Esophagus mucosa (tissue), 1 donor: Measurements from ENCODE around the gene DOK4. TPM values are rescaled to one million over a fixed set of nuclear protein-coding genes. Genes with fewer than 3 reads are reported as not detected.

ENCODE experiments used
- ATAC-seq: fragments of 200-7000 bp; cut with Tn5 transposase; one replicate; pipeline ENCODE4 v1.9.1; 2020
- total RNA-seq: library from RNA; stranded (reverse); gene quantifications from one replicate; pipeline ENCODE4 v1.2.4, GENCODE V29; 2023
- donor health status: DM: yes; HTN: yes; CAD: no.

DOK4 gene
- total RNA-seq, 1 donor from 2014 or later, result 25.0 TPM

- ATAC-seq, result no peak
Measured at GRCh38 chr16:57518922-57519321, 32.6 kb upstream of the DOK4 start.

GRCh38 chr16:57518520-57518919, 32.2 kb upstream of the DOK4 start:
- no peak for ATAC-seq

GRCh38 chr16:57517397-57518367, 31.4 kb upstream of the DOK4 start:
- no peak for ATAC-seq

- no peak for ATAC-seq
Measured at GRCh38 chr16:57516773-57517172, 30.5 kb upstream of the DOK4 start.

DNA sequence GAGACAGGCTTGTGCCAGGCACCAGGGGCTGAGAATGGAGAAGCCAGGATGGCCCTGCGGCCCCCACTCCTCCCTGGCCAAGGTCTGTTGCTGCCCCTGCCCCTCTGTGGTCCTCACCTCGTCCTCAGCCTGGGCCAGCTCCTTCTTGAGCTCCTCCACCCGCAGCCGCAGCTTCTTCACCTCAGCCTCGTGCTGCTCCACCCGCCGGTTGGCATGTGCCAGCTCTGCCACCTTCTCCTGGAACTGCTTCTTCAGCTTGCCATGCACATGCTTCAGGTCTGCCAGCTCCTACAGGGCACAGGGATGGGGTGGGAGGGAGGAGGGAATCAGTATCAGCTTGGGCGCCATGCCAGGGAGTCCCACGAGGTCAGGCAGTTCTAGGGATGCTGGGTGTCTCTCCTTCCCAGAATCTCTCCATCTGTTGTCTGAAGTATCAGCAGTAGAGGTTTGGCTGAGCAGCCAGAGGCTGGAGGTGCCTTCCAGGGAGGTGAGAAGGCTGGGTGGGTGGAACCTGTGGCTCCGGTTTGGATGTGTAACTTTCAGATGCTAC, 30.0 kb upstream of the DOK4 start:
- no peak for ATAC-seq

GRCh38 chr16:57514791-57515600, 28.7 kb upstream of the DOK4 start:
- ATAC-seq, result no peak

GRCh38 chr16:57514371-57514770, 28.1 kb upstream of the DOK4 start:
- ATAC-seq, result no peak

GRCh38 chr16:57513371-57514102, 27.2 kb upstream of the DOK4 start:
- ATAC-seq, result no peak

GRCh38 chr16:57512296-57513001, 26.2 kb upstream of the DOK4 start:
- ATAC-seq, result no peak

DNA sequence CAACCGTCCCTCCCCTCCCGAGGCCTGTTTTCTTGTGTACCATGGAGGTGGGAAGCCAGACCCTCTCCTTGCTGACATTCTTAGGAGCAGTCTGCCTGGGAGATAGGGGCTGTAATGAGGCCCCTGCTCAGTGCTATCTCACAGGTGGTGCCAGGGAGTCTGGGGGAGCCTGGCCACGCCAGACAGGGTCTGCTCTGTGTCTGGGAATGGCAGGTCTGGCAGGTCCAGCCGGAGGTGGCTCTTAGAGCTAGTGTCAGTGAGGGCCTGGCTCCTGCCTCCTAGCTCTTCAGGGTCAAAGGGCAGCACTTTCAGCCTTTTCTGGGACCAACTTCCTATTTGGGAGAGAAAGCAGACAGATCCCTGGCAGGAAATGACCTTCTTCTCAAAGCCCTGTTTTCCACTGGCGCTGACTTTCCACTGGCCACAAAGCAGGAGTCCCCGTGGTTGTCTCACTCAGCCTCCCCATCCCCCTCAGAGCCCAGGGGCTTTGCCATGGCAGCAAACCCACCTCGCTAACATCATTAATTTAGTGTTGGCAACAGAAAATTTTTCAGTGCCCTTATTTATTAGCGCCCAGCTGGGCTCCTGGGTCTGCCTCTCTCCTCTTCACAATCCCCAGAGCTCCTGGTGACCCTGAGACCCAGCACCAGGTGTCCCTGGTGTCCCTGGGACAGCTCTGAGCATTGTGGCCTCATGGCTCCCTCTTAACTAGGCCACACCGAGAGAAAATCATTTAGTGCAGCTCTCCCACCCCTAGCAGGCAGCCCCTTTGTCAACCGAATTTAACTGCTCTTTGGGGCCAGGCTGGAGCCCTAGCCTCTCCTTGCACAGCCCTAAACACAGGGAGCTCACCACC, 24.0 kb upstream of the DOK4 start:
- ATAC-seq, result no peak

DNA sequence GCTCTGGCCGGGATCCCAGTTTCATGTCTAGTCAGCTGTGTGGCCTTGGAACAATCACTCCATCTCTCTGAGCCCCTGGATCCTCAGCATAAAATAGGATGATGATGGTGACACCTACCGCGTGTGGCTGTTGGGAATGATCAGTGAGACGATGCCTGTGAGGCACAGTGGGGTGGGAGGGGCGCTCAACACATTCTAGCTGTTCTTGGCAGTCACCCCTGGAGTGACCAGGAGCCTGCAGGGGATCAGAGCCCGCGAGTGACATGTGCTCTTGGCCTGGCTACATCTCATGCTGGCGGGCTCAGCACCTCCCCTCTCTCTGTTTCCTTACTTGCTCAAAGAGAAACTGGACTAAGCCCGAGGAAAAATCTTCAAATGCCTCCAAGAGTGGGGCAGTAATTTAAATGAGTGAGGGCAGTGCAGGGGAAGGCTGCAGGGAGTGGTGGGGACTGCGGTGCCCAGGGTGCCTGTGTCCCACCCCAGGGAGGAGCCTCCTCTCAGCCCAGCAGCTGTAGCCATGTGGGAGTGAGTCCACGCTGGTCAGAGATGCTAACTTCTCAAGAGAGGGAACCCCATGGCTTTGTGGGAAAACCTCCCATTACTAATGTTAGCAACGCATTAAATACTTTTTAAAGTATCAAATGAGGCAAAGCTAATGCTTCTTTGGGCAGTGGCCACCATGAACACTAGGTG, 23.1 kb upstream of the DOK4 start:
- no peak for ATAC-seq

DNA sequence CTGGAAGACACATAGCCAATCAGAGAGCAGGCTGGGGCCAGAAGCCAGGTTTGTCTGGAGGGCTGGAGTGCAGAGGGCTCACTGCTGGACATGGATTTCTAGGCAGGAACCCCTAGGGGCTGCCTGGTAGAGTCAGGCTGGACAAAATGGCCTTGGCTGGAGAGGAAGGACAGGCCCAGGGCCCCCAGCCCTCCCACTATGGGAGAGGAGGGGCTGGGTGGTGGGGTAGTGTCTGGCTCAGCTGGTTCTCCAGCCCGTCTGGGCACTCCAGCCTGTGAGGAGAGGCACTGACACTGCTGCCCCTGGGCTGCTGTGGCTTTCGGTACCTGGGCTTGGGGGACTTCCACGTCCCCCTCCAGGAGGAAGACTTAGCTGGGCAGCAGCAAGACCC, 21.7 kb upstream of the DOK4 start:
- ATAC-seq, result no peak

GRCh38 chr16:57507136-57508034, 21.1 kb upstream of the DOK4 start:
- no peak for ATAC-seq

GRCh38 chr16:57505169-57505568, 18.9 kb upstream of the DOK4 start:
- ATAC-seq, result no peak

- no peak for ATAC-seq
Measured at GRCh38 chr16:57504491-57504890, 18.2 kb upstream of the DOK4 start.

DNA sequence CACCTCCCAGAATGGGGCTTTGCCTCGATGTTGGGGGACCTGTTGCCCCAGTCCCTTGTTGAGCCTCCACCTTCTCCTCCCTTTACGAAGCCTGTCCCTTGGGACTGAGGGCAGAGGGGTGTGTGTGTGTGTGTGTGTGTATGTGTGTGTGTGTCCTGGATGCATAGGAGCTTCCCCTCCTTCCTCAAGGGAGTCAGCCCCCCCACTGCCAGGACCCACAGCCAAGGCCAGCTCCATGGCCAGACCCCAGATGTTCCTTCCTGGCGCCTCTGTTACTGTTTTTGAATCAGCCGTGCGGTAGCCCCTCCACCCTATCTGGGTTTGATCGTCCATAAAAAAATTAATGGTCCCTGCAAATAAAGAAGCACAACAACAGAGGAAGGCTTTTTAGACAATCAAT, 17.7 kb upstream of the DOK4 start:
- ATAC-seq, result no peak

DNA sequence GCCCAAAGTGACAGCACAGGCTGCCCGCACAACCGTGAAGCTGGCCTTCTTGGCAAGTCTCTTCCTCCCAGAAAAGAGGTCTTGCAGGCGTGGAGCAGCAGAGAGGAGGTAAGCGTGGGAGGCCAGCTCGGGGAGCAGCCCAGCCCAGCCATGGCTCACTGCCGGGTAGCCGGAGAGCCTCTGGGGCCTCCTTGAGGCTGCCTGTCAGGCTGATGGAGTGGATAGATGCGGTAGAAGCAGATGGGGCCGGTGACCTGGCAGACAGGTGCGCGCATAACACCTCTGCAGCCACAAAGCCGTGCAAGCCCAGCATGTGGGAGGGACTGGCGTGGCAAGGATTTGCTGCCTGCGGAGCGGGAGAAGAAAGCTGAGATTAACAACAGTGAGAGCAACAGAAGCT, 17.1 kb upstream of the DOK4 start:
- no peak for ATAC-seq

DNA sequence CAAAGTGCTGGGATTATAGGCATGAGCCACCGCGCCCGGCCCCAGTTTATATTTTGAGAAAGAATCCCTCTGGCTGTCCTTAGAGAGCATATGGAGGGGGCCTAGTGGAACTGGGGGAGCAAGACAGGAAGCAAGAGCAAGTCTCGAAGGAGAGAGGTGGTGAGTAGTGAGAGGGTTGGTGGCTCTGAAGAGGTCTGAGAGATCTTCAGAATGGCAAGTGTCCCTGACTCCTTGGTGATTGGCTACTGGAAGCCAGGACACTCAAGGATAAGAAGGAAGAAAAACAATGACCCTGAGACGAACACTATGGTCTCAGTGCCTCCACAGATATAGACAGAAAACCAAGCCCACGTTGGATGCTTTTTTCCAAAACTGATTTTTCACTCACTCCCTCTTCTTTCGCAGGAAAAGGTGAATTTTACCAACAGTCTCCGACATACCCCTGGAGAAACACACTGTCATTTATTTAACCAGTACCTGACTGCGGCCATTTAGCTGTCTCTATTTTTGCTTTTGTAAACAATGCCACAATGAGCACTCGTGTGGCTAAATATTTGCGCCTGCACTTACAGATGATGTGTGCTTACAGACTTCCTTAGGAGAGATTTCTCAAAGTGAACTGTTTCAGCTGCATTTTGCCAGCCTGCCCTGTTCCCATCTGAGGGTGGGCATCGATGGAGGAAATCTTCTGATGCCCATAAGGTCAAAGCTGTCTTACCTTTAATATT, 15.9 kb upstream of the DOK4 start:
- no peak for ATAC-seq

GRCh38 chr16:57501492-57501891, 15.2 kb upstream of the DOK4 start:
- no peak for ATAC-seq
